Loucy (cell line): ENCODE data around the gene MPHOSPH9.

Experiments used
- H2AFZ ChIP-seq: fragments of 200-600 bp; sonication (generic); 2 replicates; pipeline ENCODE4 v1.6.0; 2016; ENCODE audit warnings: antibody characterized with exemption, mild to moderate bottlenecking, low read length, moderate library complexity
- H3F3A ChIP-seq: fragments of 200-600 bp; 2 replicates; pipeline ENCODE4 v1.6.0; 2016; ENCODE audit warnings: antibody characterized with exemption, low read depth, mild to moderate bottlenecking
- H3K27me3 ChIP-seq: fragments of 200-600 bp; sonication (generic); 2 replicates; pipeline ENCODE4 v1.6.1; 2014; ENCODE audit warnings: low read length, mild to moderate bottlenecking; ENCODE audit not compliant: insufficient read depth, poor library complexity, severe bottlenecking
- H3K36me3 ChIP-seq: fragments of 200-600 bp; sonication (generic); 2 replicates; pipeline ENCODE4 v1.6.1; 2016; ENCODE audit warnings: low read length; ENCODE audit not compliant: insufficient read depth
- H3K4me1 ChIP-seq: fragments of 200-600 bp; sonication (generic); 2 replicates; pipeline ENCODE4 v1.5.1; 2014; ENCODE audit warnings: low read length, mild to moderate bottlenecking; ENCODE audit not compliant: insufficient read depth, poor library complexity, severe bottlenecking
- H3K4me2 ChIP-seq: fragments of 200-600 bp; sonication (generic); 2 replicates; pipeline ENCODE4 v1.6.0; 2014; ENCODE audit warnings: antibody characterized with exemption, low read length, low read depth, mild to moderate bottlenecking; ENCODE audit not compliant: poor library complexity, severe bottlenecking
- H3K4me3 ChIP-seq: fragments of 200-600 bp; sonication (generic); 2 replicates; pipeline ENCODE4 v1.5.1; 2014; ENCODE audit warnings: low read length, mild to moderate bottlenecking, mixed read lengths; ENCODE audit not compliant: poor library complexity, severe bottlenecking
- H3K79me2 ChIP-seq: fragments of 200-600 bp; sonication (generic); 2 replicates; pipeline ENCODE4 v1.6.1; 2014; ENCODE audit warnings: low read length; ENCODE audit not compliant: insufficient read depth
- H3K9ac ChIP-seq: fragments of 200-600 bp; sonication (generic); 2 replicates; pipeline ENCODE4 v1.6.0; 2014; ENCODE audit warnings: mild to moderate bottlenecking, low read depth, low read length, moderate library complexity; ENCODE audit not compliant: poor library complexity, severe bottlenecking
- H3K9me2 ChIP-seq: fragments of 200-600 bp; sonication (generic); replicated peaks from 2 replicates; pipeline ENCODE4 v1.6.1; 2016; ENCODE audit warnings: low read depth, low read length, mixed read lengths
- H3K9me3 ChIP-seq: fragments of 200-600 bp; sonication (generic); 2 replicates; pipeline ENCODE4 v1.6.1; 2014; ENCODE audit warnings: mild to moderate bottlenecking, antibody characterized with exemption, low read length, low read depth; ENCODE audit not compliant: insufficient read depth
- H4K20me1 ChIP-seq: fragments of 200-600 bp; sonication (generic); 2 replicates; pipeline ENCODE4 v1.6.0; 2014; ENCODE audit warnings: antibody characterized with exemption, low read length, mild to moderate bottlenecking; ENCODE audit not compliant: insufficient read depth, poor library complexity, severe bottlenecking
- CTCF ChIP-seq: fragments of 200-600 bp; sonication (generic); conservative IDR thresholded peaks from 2 replicates; pipeline ENCODE4 v1.5.1; 2014; ENCODE audit warnings: mild to moderate bottlenecking, antibody characterized with exemption, low read length
- EZH2phosphoT487 ChIP-seq: fragments of 200-600 bp; IDR thresholded peaks from 2 replicates; pipeline ENCODE4 v1.6.1; 2018; ENCODE audit warnings: antibody characterized with exemption, mild to moderate bottlenecking, moderate library complexity, borderline replicate concordance

The MPHOSPH9 gene

GRCh38 chr12:123266679-123267277, 33.8 kb upstream of the MPHOSPH9 start:
- H3K36me3 ChIP-seq = peaks cover 13% of the 10 kb centered on the region; the same call in 1 of the 2 replicates
- H3K27me3 ChIP-seq = no peaks in the 10 kb centered on the region
- peaks cover 61% of the 10 kb centered on the region for H3K79me2 ChIP-seq
- peaks cover 6% of the 10 kb centered on the region for H4K20me1 ChIP-seq
- H3K9me3 ChIP-seq = no peaks in the 10 kb centered on the region
- H3K4me1 ChIP-seq = peaks cover 25% of the 10 kb centered on the region
- H3F3A ChIP-seq = 0 out of 2 replicates have a peak, but pooled peaks cover 6% of the 10 kb centered on the region
- H3K9me2 ChIP-seq = no peaks in the 10 kb centered on the region
- TF ChIP-seq EZH2phosphoT487 = no peak
- no peak overlapping the region for H2AFZ ChIP-seq
- H3K4me2 ChIP-seq = peak overlapping the region; percentile 90
- H3K4me3 ChIP-seq = no peak overlapping the region
- H3K9ac ChIP-seq = no peak overlapping the region

GRCh38 chr12:123265851-123266678, 33.1 kb upstream of the MPHOSPH9 start:
- Histone ChIP-seq H3K9me3 (no peaks in the 10 kb centered on the region), H3K4me3 (no peak overlapping the region), H3K9ac (no peak overlapping the region), H3K36me3 (peaks cover 20% of the 10 kb centered on the region; the same call in 1 of the 2 replicates), H4K20me1 (peaks cover 6% of the 10 kb centered on the region), H3K79me2 (peaks cover 65% of the 10 kb centered on the region), H3K27me3 (no peaks in the 10 kb centered on the region), H3K4me2 (no peak overlapping the region), H2AFZ (no peak overlapping the region), H3K4me1 (peaks cover 25% of the 10 kb centered on the region), H3K9me2 (no peaks in the 10 kb centered on the region), H3F3A (0 out of 2 replicates have a peak, but pooled peaks cover 6% of the 10 kb centered on the region)
- TF ChIP-seq CTCF = no peak
- TF ChIP-seq EZH2phosphoT487 = no peak

- Histone ChIP-seq H3F3A (0 out of 2 replicates have a peak, but pooled peaks cover 6% of the 10 kb centered on the region), H3K79me2 (peaks cover 52% of the 10 kb centered on the region; the same call in 1 of the 2 replicates), H3K9ac (no peak overlapping the region), H3K36me3 (peaks cover 35% of the 10 kb centered on the region; the same call in 1 of the 2 replicates), H3K4me1 (peaks cover 18% of the 10 kb centered on the region), H3K27me3 (no peaks in the 10 kb centered on the region), H2AFZ (no peak overlapping the region), H3K4me3 (no peak overlapping the region), H3K4me2 (no peak overlapping the region), H3K9me2 (no peaks in the 10 kb centered on the region), H4K20me1 (peaks cover 6% of the 10 kb centered on the region), H3K9me3 (no peaks in the 10 kb centered on the region)
- TF ChIP-seq EZH2phosphoT487 (no peak), CTCF (peak; percentile 57)
Observed at GRCh38 chr12:123264642-123265041, 31.7 kb upstream of the MPHOSPH9 start.
